Natural killer cell (primary cell): Measurements from ENCODE around the gene SLC25A29. TPM values are rescaled to one million over a fixed set of nuclear protein-coding genes. Genes with fewer than 3 reads are reported as not detected.
"Not testable (repeated sequence)": the region's sequence is repeated elsewhere in the genome, so short reads cannot be mapped to it uniquely, and the experiment has no call there.

Experiments used
- ATAC-seq, 3 donors: fragments of 150-1000 bp in 2 of 3; fragments of 200-7000 bp in 1 of 3; cut with Tn5 transposase; 1 replicate in 1 of 3; 2 replicates in 2 of 3; pipeline ENCODE4 v1.10.0; 2021; ENCODE audit warnings: mild to moderate bottlenecking in 2 of 3, moderate library complexity in 2 of 3
- DNase-seq, 2 donors: peaks; one replicate each; pipeline versions ENCODE4 v3.0.0 to v3.0.0-alpha.2; 2013 to 2021; ENCODE audit warnings: mixed read lengths in 1 of 2
- H3K27ac ChIP-seq: one replicate; pipeline ENCODE4 v1.5.1; 2013; ENCODE audit warnings: mild to moderate bottlenecking, low read length
- H3K27me3 ChIP-seq: one replicate; pipeline ENCODE4 v1.6.1; 2013; ENCODE audit warnings: low read length; ENCODE audit not compliant: control insufficient read depth, insufficient read depth
- H3K36me3 ChIP-seq: one replicate; pipeline ENCODE4 v1.6.1; 2013; ENCODE audit warnings: low read length; ENCODE audit not compliant: control insufficient read depth, insufficient read depth
- H3K4me1 ChIP-seq: one replicate; pipeline ENCODE4 v1.6.1; 2013; ENCODE audit warnings: low read length; ENCODE audit not compliant: control insufficient read depth, insufficient read depth
- H3K4me3 ChIP-seq: one replicate; pipeline ENCODE4 v1.5.1; 2013; ENCODE audit warnings: low read length
- H3K9me3 ChIP-seq: one replicate; pipeline ENCODE4 v1.6.1; 2013; ENCODE audit warnings: low read length; ENCODE audit not compliant: control insufficient read depth, insufficient read depth
- H3K27ac Mint-ChIP-seq, 2 donors: one replicate each; pipeline ENCODE4 v1.8.0; 2022; ENCODE audit warnings: mild to moderate bottlenecking in 2 of 2, mixed read lengths in 2 of 2, moderate library complexity in 1 of 2
- H3K27me3 Mint-ChIP-seq, 2 donors: one replicate each; pipeline ENCODE4 v1.8.0; 2022; ENCODE audit warnings: low read depth in 2 of 2, mixed read lengths in 2 of 2
- H3K36me3 Mint-ChIP-seq: one replicate; pipeline ENCODE4 v1.8.0; 2022; ENCODE audit warnings: mixed read lengths
- H3K4me1 Mint-ChIP-seq, 2 donors: one replicate each; pipeline ENCODE4 v1.8.0; 2022; ENCODE audit warnings: mixed read lengths in 2 of 2
- H3K4me3 Mint-ChIP-seq: one replicate; pipeline ENCODE4 v1.8.0; 2022; ENCODE audit warnings: mild to moderate bottlenecking, moderate library complexity, mixed read lengths
- H3K9me3 Mint-ChIP-seq, 2 donors: one replicate each; pipeline ENCODE4 v1.8.0; 2022; ENCODE audit warnings: mixed read lengths in 2 of 2
- WGBS: methylation state at CpG from one replicate; pipeline ENCODE4 v1.1.7; 2013; ENCODE audit warnings: missing lambda C conversion rate; ENCODE audit not compliant: insufficient coverage; 5-methylcytosine and 5-hydroxymethylcytosine counted together
- intact Hi-C: fragments of 100-400 bp; cut with micrococcal nuclease; formaldehyde crosslinking; loops from one replicate; pipeline ENCODE4 v1.14.2; 2022
- total RNA-seq, 4 donors: library from RNA; stranded (reverse); fragments of 120-200 nt in 1 of 4; gene quantifications; one replicate each; pipeline versions ENCODE4 v1.2.3 to v1.2.4, GENCODE V29; 2013 to 2022
- TF ChIP-seq, protein P1 (sequence below): fragments of 200-600 bp; IDR thresholded peaks from one replicate; pipeline ENCODE4 v1.8.0; 2022; ENCODE audit warnings: antibody characterized with exemption

The SLC25A29 gene
- total RNA-seq, 3 donors from 2014 or later (not counting 1 experiment from before 2014, with no cell fraction given): 8.6 to 80.7 (median 69.3) TPM

DNA sequence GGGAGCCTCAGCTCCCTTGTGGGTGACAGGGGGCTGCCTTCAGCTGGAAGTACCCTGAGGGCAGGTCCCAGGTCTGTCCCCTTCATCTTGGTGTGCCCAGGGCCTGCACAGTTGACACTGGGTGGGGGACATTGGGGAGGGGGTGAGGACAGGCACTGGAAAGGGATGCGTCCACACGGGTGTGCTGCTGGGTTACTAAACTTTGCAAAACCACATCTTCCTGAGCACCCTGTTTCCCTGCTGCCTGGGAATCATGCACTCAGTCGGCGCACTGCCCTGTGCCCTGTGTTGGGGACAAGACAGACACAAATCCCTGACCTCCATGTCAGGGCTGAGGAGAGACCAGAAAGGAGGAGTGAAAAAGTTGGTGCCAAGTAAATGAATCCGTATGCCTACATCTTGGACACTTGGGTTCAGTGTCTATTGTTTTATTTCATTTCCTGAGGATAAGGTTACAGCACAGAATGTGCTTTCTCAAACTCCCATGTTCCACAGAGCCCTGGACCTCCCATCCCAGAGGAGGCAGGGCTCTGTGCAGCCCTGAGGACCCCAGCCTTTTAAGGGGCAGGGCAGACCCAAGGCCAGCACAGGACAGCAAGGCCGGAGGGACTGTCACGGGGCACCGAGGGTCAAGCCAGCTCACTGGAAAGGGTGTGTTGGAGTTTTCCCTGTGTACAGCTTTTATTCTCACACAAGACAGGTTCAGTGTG is 2.9 kb upstream of the SLC25A29 start:
- Mint-ChIP-seq H3K36me3 (no peaks in the 10 kb centered on the region), H3K27ac (no peak overlapping the region), H3K9me3 (no peaks in the 10 kb centered on the region), H3K27me3 (peaks cover 0 to 5% of the 10 kb centered on the region in 2 donors), H3K4me1 (peaks cover 30 to 36% of the 10 kb centered on the region in 2 donors), H3K4me3 (no peak overlapping the region)
- peaks cover 48% of the 10 kb centered on the region for H3K4me1 ChIP-seq
- H3K27me3 ChIP-seq: no peaks in the 10 kb centered on the region
- DNase-seq (no peak), ATAC-seq (no peak)
- H3K36me3 ChIP-seq: no peaks in the 10 kb centered on the region
- intact Hi-C loops: loop anchor here (5.0 kb wide), 1 partner anchor 68 kb away; the partner anchor contains the start of gene WDR25
- no peak overlapping the region for H3K27ac ChIP-seq
- H3K4me3 ChIP-seq: no peak overlapping the region
- H3K9me3 ChIP-seq: no peaks in the 10 kb centered on the region
- TF ChIP-seq, protein P1, sequence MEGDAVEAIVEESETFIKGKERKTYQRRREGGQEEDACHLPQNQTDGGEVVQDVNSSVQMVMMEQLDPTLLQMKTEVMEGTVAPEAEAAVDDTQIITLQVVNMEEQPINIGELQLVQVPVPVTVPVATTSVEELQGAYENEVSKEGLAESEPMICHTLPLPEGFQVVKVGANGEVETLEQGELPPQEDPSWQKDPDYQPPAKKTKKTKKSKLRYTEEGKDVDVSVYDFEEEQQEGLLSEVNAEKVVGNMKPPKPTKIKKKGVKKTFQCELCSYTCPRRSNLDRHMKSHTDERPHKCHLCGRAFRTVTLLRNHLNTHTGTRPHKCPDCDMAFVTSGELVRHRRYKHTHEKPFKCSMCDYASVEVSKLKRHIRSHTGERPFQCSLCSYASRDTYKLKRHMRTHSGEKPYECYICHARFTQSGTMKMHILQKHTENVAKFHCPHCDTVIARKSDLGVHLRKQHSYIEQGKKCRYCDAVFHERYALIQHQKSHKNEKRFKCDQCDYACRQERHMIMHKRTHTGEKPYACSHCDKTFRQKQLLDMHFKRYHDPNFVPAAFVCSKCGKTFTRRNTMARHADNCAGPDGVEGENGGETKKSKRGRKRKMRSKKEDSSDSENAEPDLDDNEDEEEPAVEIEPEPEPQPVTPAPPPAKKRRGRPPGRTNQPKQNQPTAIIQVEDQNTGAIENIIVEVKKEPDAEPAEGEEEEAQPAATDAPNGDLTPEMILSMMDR: no peak
- WGBS: 86% methylated on average over 6 of the region's 8 CpGs

DNA sequence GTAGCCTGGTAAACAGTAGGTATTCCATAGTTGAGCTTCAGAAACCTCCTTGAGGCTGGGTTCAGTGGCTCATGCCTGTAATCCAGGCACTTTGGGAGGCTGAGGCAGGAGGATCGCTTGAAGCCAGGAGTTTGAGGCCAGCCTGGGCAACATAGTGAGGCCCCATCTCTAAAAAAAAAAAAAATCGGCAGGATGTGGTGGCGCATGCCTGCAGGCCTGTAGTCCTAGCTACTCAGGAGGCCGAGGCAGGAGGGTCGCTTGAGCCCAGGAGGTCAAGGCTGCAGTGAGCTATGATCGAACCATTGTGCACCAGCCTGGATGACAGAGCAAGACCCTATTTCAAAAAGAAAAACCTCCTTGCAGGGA is 2.2 kb upstream of the SLC25A29 start:
- intact Hi-C loops: loop anchor here (5.0 kb wide), 1 partner anchor 69 kb away; the partner anchor contains the start of gene WDR25
- H3K27me3 Mint-ChIP-seq, DNase-seq, H3K36me3 Mint-ChIP-seq, H3K4me3 Mint-ChIP-seq, H3K27me3 ChIP-seq, H3K4me3 ChIP-seq, H3K27ac Mint-ChIP-seq, H3K36me3 ChIP-seq, H3K9me3 Mint-ChIP-seq, H3K27ac ChIP-seq, ATAC-seq, H3K9me3 ChIP-seq: not testable (repeated sequence)
- peaks cover 48% of the 10 kb centered on the region for H3K4me1 ChIP-seq
- 77% methylated on average over 6 of the region's 6 CpGs for WGBS
- H3K4me1 Mint-ChIP-seq: peaks cover 30 to 36% of the 10 kb centered on the region in 2 donors

DNA sequence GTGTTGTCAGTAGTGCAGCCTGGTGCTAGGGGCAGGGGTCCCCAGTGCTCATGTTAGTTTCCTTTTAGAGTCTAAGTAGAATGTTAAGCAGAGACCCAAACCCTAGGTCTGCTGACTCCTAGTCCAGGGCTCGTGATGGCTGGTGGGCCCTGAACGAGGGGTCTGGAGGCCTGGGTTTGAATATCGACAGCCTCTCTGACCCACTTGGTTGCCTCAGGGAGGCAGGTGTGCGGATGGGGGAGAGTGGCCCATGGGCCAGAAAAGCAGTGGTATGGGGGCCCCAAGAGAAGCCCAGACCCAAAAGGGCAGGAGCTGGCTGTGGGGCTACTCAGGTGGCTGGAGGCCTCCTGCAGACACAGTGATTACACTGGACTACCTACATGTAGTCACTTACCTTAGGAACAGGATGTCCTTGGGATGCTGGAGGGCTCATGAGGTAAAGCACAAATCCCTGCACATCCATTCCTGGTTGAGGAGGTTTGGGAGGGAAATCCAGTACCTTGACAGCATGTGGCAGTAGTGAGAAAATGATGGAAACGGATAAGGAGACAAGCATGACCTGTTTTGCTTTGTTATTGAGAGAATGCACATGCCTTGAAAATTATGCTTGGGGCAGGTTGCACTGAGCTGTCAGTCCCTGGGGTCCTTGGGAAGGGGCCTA is 1.7 kb upstream of the SLC25A29 start:
- H3K36me3 Mint-ChIP-seq: no peaks in the 10 kb centered on the region
- H3K9me3 Mint-ChIP-seq: no peaks in the 10 kb centered on the region
- 94% methylated on average over 5 of the region's 5 CpGs for WGBS
- ATAC-seq: no peak
- intact Hi-C loops: loop anchor here (2.0 to 5.0 kb wide), 2 partner anchors 23 to 69 kb away; partner anchors contain the start of gene WDR25
- no peak for DNase-seq
- TF ChIP-seq, protein P1: no peak
- H3K4me1 Mint-ChIP-seq: peaks cover 30 to 36% of the 10 kb centered on the region in 2 donors
- H3K27me3 Mint-ChIP-seq: peaks cover 0 to 5% of the 10 kb centered on the region in 2 donors
- no peak overlapping the region for H3K4me3 ChIP-seq
- H3K36me3 ChIP-seq: no peaks in the 10 kb centered on the region
- H3K4me3 Mint-ChIP-seq: peak overlapping the region; percentile 80
- peak overlapping the region in 1 of 2 donors; percentile 38 for H3K27ac Mint-ChIP-seq
- peaks cover 44% of the 10 kb centered on the region for H3K4me1 ChIP-seq
- H3K9me3 ChIP-seq: no peaks in the 10 kb centered on the region
- no peaks in the 10 kb centered on the region for H3K27me3 ChIP-seq
- H3K27ac ChIP-seq: no peak overlapping the region
